ENCODE data around the gene CLIC5.

GRCh38 chr6:45854149-45854742, 161.4 kb downstream of the CLIC5 start:
- TF ChIP-seq POLR2A (IDR thresholded peaks at IDR 0.05; ENCODE audit: low read length) (no peak), GATA1 (IDR thresholded peaks at IDR 0.05; ENCODE audit: low read depth, low read length) (no peak)
